ENCODE results near the gene NRP2. TPM values are rescaled to one million over a fixed set of nuclear protein-coding genes. Genes with fewer than 3 reads are reported as not detected.

The NRP2 gene
- total RNA-seq, 4 donors from 2014 or later, result 4.0 to 11.5 (median 5.9) TPM

DNA sequence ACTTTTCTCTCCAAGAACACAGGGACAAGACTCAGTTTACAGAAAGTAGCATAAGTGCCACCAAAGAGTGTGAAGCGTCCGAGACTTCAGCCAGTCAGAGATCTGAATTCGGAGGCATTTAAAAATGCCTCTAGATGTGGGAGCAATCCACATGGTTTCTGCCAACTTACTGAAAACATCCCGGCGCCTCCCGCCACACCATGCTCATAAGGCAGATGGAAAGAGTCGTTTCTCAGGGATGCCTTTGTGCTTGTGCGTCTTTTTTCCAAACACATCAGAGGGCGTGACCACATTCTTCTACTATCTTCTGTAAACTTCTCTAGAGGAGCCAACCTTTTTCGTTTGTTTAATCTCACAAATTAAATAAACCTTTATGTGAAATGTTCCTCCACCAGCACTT, 88.7 kb downstream of the NRP2 start:
- no peak for DNase-seq (ENCODE audit: low spot score in 2 of 2)
- TF ChIP-seq, protein P1, sequence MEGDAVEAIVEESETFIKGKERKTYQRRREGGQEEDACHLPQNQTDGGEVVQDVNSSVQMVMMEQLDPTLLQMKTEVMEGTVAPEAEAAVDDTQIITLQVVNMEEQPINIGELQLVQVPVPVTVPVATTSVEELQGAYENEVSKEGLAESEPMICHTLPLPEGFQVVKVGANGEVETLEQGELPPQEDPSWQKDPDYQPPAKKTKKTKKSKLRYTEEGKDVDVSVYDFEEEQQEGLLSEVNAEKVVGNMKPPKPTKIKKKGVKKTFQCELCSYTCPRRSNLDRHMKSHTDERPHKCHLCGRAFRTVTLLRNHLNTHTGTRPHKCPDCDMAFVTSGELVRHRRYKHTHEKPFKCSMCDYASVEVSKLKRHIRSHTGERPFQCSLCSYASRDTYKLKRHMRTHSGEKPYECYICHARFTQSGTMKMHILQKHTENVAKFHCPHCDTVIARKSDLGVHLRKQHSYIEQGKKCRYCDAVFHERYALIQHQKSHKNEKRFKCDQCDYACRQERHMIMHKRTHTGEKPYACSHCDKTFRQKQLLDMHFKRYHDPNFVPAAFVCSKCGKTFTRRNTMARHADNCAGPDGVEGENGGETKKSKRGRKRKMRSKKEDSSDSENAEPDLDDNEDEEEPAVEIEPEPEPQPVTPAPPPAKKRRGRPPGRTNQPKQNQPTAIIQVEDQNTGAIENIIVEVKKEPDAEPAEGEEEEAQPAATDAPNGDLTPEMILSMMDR (IDR thresholded peaks at IDR 0.05), result no peak
- no peak overlapping the region for H3K4me3 ChIP-seq (ENCODE audit: low read depth, poor library complexity, severe bottlenecking)
- intact Hi-C loops (cut with DNase I; ENCODE audit: low total_unique reads), result no loop called here
- WGBS, 2 donors, result 72 to 84% methylated on average over 10 of the region's 10 CpGs

DNA sequence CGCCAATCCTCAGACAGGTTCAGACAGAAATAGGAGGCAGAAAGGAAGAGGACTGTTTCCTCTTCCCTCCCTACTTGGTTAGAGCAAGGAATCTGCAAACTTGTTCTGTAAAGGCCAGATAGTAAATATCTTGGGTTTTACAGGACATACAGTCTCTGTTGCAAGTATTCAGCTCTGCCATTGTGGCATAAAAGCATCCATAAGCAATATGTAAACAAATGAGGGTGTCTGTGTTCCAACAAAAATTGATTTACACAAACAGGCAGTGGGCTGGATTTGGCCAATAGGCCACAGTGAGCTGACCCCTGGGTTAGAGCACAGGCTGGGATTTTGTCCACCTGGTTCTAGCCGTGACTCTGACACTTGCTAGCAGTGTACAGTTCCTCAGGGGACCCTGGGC, 89.4 kb downstream of the NRP2 start:
- no peak for TF ChIP-seq POLR2A (IDR thresholded peaks at IDR 0.05)
- TF ChIP-seq, protein P1 (IDR thresholded peaks at IDR 0.05), result no peak
- no peak overlapping the region for H3K4me3 ChIP-seq (ENCODE audit: low read depth, poor library complexity, severe bottlenecking)
- 77 to 79% methylated on average over 2 of the region's 2 CpGs for WGBS, 2 donors
- no peak for DNase-seq (ENCODE audit: low spot score in 2 of 2)
- intact Hi-C loops (cut with DNase I; ENCODE audit: low total_unique reads), result no loop called here

DNA sequence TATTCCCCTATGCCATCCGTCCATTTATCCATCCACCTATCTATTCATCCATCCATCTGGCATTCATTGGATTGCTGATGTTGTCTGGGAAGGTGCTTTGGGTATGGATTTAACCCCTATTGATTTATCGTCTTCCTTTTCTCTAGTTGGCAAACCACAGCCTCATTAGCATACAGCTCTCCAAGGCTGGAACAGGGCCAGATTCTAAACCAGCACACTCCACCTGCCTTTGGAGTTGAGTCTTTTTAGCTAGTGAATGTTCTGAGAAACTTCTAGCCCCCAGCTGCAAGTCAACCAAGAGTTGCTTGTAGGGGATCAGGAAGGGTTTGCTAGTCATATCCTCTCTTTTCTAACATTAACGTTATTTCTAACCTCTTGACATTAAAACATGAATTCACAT, 90.7 kb downstream of the NRP2 start:
- no peak overlapping the region for H3K4me3 ChIP-seq (ENCODE audit: low read depth, poor library complexity, severe bottlenecking)
- WGBS, 2 donors, result 50 to 58% methylated on average over 3 of the region's 3 CpGs
- DNase-seq (ENCODE audit: low spot score in 2 of 2), result no peak
- intact Hi-C loops (cut with DNase I; ENCODE audit: low total_unique reads), result no loop called here
- no peak for TF ChIP-seq POLR2A (IDR thresholded peaks at IDR 0.05)
- TF ChIP-seq, protein P1 (IDR thresholded peaks at IDR 0.05), result no peak

DNA sequence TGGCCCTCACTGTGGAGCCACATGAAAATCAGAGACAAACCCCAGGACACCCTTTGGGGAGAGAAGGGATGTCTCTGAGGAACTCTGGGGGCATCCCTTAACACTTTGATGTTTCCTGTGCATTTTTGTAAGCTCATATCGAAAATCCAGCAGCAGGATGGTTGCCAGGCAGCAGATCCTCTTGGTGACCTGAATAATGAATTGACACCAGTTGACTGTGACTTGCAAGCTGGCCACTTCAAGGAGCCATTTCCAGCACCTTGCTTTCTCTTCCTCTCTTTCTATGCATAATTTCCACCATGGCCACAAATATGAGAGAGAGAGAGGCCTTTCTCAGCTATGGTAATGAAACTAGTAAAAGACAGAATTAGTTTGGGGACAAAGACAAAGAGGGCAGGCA, 91.7 kb downstream of the NRP2 start:
- no peak for TF ChIP-seq POLR2A (IDR thresholded peaks at IDR 0.05)
- TF ChIP-seq, protein P1 (IDR thresholded peaks at IDR 0.05), result no peak
- H3K4me3 ChIP-seq (ENCODE audit: low read depth, poor library complexity, severe bottlenecking), result no peak overlapping the region
- DNase-seq (ENCODE audit: low spot score in 2 of 2), result no peak
- 52 to 55% methylated on average over 1 of the region's 1 CpG for WGBS, 2 donors
- intact Hi-C loops (cut with DNase I; ENCODE audit: low total_unique reads), result no loop called here

DNA sequence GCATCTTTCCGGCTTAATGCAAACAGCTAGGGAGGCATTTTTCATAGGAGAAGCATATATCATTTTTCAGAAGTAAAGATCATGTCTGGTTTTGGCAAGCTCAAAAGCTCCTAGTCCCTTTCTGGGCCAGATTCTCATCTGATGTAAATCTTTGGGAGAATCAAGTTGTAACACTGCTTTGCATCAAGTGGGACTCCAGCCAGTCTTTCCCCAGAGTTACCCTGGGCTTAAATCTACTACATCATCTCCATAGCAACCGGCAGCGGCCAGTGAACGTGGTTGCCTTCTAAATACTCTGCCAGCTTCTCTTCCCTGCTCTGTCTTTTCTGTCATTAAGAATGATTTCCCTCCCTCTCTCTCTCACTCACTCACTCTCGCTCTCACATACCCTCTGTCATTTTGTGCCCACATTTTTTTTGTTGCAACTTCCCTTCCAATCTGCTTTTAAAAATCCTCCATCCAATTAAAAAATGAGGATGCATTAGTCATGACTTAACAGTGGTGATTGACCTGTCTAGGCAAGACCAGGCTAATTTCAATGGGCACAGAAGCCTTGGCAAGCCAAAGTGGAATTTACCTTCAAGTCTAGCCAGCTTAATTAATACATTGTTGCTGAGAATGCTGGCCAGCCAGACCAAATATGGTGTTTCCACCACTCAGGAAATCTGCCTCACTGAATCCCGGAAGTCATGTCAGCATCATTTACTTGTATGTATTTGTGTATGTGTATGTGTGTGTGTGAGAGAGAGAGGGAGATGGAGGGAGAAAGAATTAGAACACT, 93.0 kb downstream of the NRP2 start:
- DNase-seq (ENCODE audit: low spot score in 2 of 2), result peak in 1 of 2 donors; percentile 36
- intact Hi-C loops (cut with DNase I; ENCODE audit: low total_unique reads), result no loop called here
- no peak for TF ChIP-seq POLR2A (IDR thresholded peaks at IDR 0.05)
- TF ChIP-seq, protein P1 (IDR thresholded peaks at IDR 0.05), result no peak
- no peak overlapping the region for H3K4me3 ChIP-seq (ENCODE audit: low read depth, poor library complexity, severe bottlenecking)
- WGBS, 2 donors, result 19 to 34% methylated on average over 6 of the region's 6 CpGs

DNA sequence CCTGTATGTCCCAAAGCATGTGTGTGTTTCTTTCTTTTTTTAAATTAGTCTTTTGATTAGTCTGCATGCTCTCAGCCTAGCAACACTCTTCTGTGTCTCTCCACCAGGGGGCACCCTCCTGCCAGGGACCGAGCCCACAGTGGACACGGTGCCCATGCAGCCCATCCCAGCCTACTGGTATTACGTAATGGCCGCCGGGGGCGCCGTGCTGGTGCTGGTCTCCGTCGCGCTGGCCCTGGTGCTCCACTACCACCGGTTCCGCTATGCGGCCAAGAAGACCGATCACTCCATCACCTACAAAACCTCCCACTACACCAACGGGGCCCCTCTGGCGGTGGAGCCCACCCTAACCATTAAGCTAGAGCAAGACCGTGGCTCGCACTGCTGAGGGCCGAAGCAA, 93.8 kb downstream of the NRP2 start:
- DNase-seq (ENCODE audit: low spot score in 2 of 2), result no peak
- TF ChIP-seq, protein P1 (IDR thresholded peaks at IDR 0.05), result no peak
- TF ChIP-seq POLR2A (IDR thresholded peaks at IDR 0.05), result no peak
- WGBS, 2 donors, result 78 to 82% methylated on average over 19 of the region's 19 CpGs
- H3K4me3 ChIP-seq (ENCODE audit: low read depth, poor library complexity, severe bottlenecking), result no peak overlapping the region
- intact Hi-C loops (cut with DNase I; ENCODE audit: low total_unique reads), result no loop called here
